H9 (cell line): Measurements from ENCODE around the gene SEMA3G. TPM values are rescaled to one million over a fixed set of nuclear protein-coding genes. Genes with fewer than 3 reads are reported as not detected.

Source experiments
- DNase-seq: peaks from one replicate; pipeline ENCODE4 v3.0.0-alpha.2; 2017
- H2AFZ ChIP-seq: one replicate; pipeline ENCODE4 v1.6.1; 2013; ENCODE audit warnings: mild to moderate bottlenecking, low read length, control low read depth, moderate library complexity
- H2AK5ac ChIP-seq: 2 replicates; pipeline ENCODE4 v1.6.1; 2013; ENCODE audit warnings: low read length, control low read depth, mixed read lengths; ENCODE audit not compliant: insufficient read length
- H2BK120ac ChIP-seq: one replicate; pipeline ENCODE4 v1.6.1; 2013; ENCODE audit warnings: low read depth, mild to moderate bottlenecking, low read length, control low read depth, inconsistent platforms; ENCODE audit not compliant: poor library complexity, severe bottlenecking
- H2BK12ac ChIP-seq: 2 replicates; pipeline ENCODE4 v1.6.1; 2013; ENCODE audit warnings: low read length, control low read depth, mixed read lengths, low read depth; ENCODE audit not compliant: insufficient read length
- H2BK15ac ChIP-seq: 2 replicates; pipeline ENCODE4 v1.6.1; 2013; ENCODE audit warnings: low read depth, low read length, control low read depth
- H2BK20ac ChIP-seq: one replicate; pipeline ENCODE4 v1.6.1; 2013; ENCODE audit warnings: low read depth, mild to moderate bottlenecking, low read length, control low read depth, inconsistent platforms; ENCODE audit not compliant: poor library complexity, severe bottlenecking
- H2BK5ac ChIP-seq: 2 replicates; pipeline ENCODE4 v1.6.1; 2013; ENCODE audit warnings: low read length, control low read depth, mixed read lengths; ENCODE audit not compliant: insufficient read length
- H3K14ac ChIP-seq: 2 replicates; pipeline ENCODE4 v1.6.1; 2013; ENCODE audit warnings: low read length, control low read depth; ENCODE audit not compliant: insufficient read depth
- H3K18ac ChIP-seq: 2 replicates; pipeline ENCODE4 v1.6.1; 2013; ENCODE audit warnings: low read depth, mild to moderate bottlenecking, mixed read lengths, low read length, control low read depth; ENCODE audit not compliant: insufficient read length
- H3K23ac ChIP-seq: 2 replicates; pipeline ENCODE4 v1.6.1; 2013; ENCODE audit warnings: low read length, control low read depth, mixed read lengths, low read depth; ENCODE audit not compliant: insufficient read length
- H3K23me2 ChIP-seq: 2 replicates; pipeline ENCODE4 v1.6.1; 2013; ENCODE audit warnings: low read depth, mild to moderate bottlenecking, mixed read lengths, low read length, control low read depth; ENCODE audit not compliant: insufficient read length, poor library complexity, severe bottlenecking
- H3K27ac ChIP-seq: 2 replicates; pipeline ENCODE4 v1.5.1; 2013; ENCODE audit warnings: low read length, control low read depth, mixed read lengths, low read depth; ENCODE audit not compliant: insufficient read length
- H3K27me3 ChIP-seq: 2 replicates; pipeline ENCODE4 v1.6.1; 2013; ENCODE audit warnings: low read length, control low read depth, inconsistent platforms; ENCODE audit not compliant: insufficient read depth
- H3K4ac ChIP-seq: 2 replicates; pipeline ENCODE4 v1.6.1; 2013; ENCODE audit warnings: low read depth, mild to moderate bottlenecking, control low read depth, inconsistent platforms, low read length, moderate library complexity
- H3K4me1 ChIP-seq: 2 replicates; pipeline ENCODE4 v1.6.1; 2013; ENCODE audit warnings: low read length, control low read depth, inconsistent platforms; ENCODE audit not compliant: insufficient read depth
- H3K4me2 ChIP-seq: 2 replicates; pipeline ENCODE4 v1.6.1; 2013; ENCODE audit warnings: low read length, control low read depth, mixed read lengths; ENCODE audit not compliant: insufficient read length, insufficient read depth
- H3K56ac ChIP-seq: 2 replicates; pipeline ENCODE4 v1.6.1; 2013; ENCODE audit warnings: low read depth, mild to moderate bottlenecking, mixed read lengths, low read length, control low read depth; ENCODE audit not compliant: insufficient read length
- H3K79me1 ChIP-seq: 2 replicates; pipeline ENCODE4 v1.6.1; 2013; ENCODE audit warnings: low read depth, mild to moderate bottlenecking, moderate library complexity, low read length, control low read depth, inconsistent platforms; ENCODE audit not compliant: insufficient read depth, poor library complexity, severe bottlenecking
- H3K79me2 ChIP-seq: 2 replicates; pipeline ENCODE4 v1.6.1; 2013; ENCODE audit warnings: low read length, control low read depth, inconsistent platforms; ENCODE audit not compliant: insufficient read depth
- H3K9ac ChIP-seq: 2 replicates; pipeline ENCODE4 v1.6.1; 2013; ENCODE audit warnings: low read length, control low read depth, mixed read lengths; ENCODE audit not compliant: insufficient read length; ENCODE audit errors: extremely low read depth
- H3K9me3 ChIP-seq: one replicate; pipeline ENCODE4 v1.6.1; 2013; ENCODE audit warnings: low read depth, low read length, inconsistent platforms; ENCODE audit not compliant: control insufficient read depth
- H3T11ph ChIP-seq: one replicate; pipeline ENCODE4 v1.6.1; 2013; ENCODE audit warnings: mild to moderate bottlenecking, low read length, control low read depth, inconsistent platforms
- H4K20me1 ChIP-seq: one replicate; pipeline ENCODE4 v1.6.1; 2013; ENCODE audit not compliant: control insufficient read depth, insufficient read length, insufficient read depth
- H4K5ac ChIP-seq: 2 replicates; pipeline ENCODE4 v1.6.1; 2013; ENCODE audit warnings: low read depth, mild to moderate bottlenecking, mixed read lengths, low read length, control low read depth; ENCODE audit not compliant: insufficient read length
- H4K8ac ChIP-seq: replicated peaks from 2 replicates; pipeline ENCODE4 v1.6.1; 2013; ENCODE audit warnings: low read length, control low read depth, mixed read lengths, low read depth; ENCODE audit not compliant: insufficient read length
- H4K91ac ChIP-seq: 2 replicates; pipeline ENCODE4 v1.6.1; 2013; ENCODE audit warnings: low read depth, mild to moderate bottlenecking, moderate library complexity, mixed read lengths, low read length, control low read depth; ENCODE audit not compliant: insufficient read length
- H3K27ac Mint-ChIP-seq, 3 experiments: 2 replicates in 2 of 3; 3 replicates in 1 of 3; pipeline ENCODE4 v1.8.0; 2020 to 2021; ENCODE audit warnings: mixed read lengths in 3 of 3, mild to moderate bottlenecking in 1 of 3, moderate library complexity in 1 of 3
- H3K27me3 Mint-ChIP-seq: 2 replicates; pipeline ENCODE4 v1.8.0; 2021; ENCODE audit warnings: low read depth, mild to moderate bottlenecking, moderate library complexity, mixed read lengths
- H3K36me3 Mint-ChIP-seq, 3 experiments: 2 replicates in 2 of 3; 3 replicates in 1 of 3; pipeline ENCODE4 v1.8.0; 2020 to 2021; ENCODE audit warnings: low read depth in 3 of 3, mixed read lengths in 3 of 3; ENCODE audit not compliant: insufficient read depth in 1 of 3
- H3K4me1 Mint-ChIP-seq, 2 experiments: 2 replicates each; pipeline ENCODE4 v1.8.0; 2020; ENCODE audit warnings: mixed read lengths in 2 of 2
- H3K4me3 Mint-ChIP-seq, 2 experiments: 2 replicates in 1 of 2; 3 replicates in 1 of 2; pipeline ENCODE4 v1.8.0; 2020 to 2021; ENCODE audit warnings: mild to moderate bottlenecking in 2 of 2, mixed read lengths in 2 of 2, moderate library complexity in 1 of 2
- H3K9me3 Mint-ChIP-seq, 2 experiments: 2 replicates in 1 of 2; 3 replicates in 1 of 2; pipeline ENCODE4 v1.8.0; 2020; ENCODE audit warnings: mild to moderate bottlenecking in 2 of 2, mixed read lengths in 2 of 2, moderate library complexity in 1 of 2
- CTCF ChIP-seq: fragments of 200-600 bp; sonication (generic); conservative IDR thresholded peaks from 3 replicates; pipeline ENCODE4 v1.8.0; 2021; ENCODE audit warnings: antibody characterized with exemption, mild to moderate bottlenecking
- WGBS: extraction: QIAGEN DNeasy Blood & Tissue Kit; methylation state at CpG from one replicate; pipeline ENCODE4 v1.1.7; 2013; ENCODE audit warnings: missing lambda C conversion rate, low lambda C conversion rate, mixed read lengths; ENCODE audit not compliant: insufficient read length; ENCODE audit errors: extremely low coverage; 5-methylcytosine and 5-hydroxymethylcytosine counted together
- total RNA-seq: library from RNA; stranded (reverse); gene quantifications from 2 replicates; pipeline ENCODE4 v1.2.1, GENCODE V29; 2021

Gene SEMA3G
- total RNA-seq, 1 experiment from 2014 or later: 2.4 TPM

DNA sequence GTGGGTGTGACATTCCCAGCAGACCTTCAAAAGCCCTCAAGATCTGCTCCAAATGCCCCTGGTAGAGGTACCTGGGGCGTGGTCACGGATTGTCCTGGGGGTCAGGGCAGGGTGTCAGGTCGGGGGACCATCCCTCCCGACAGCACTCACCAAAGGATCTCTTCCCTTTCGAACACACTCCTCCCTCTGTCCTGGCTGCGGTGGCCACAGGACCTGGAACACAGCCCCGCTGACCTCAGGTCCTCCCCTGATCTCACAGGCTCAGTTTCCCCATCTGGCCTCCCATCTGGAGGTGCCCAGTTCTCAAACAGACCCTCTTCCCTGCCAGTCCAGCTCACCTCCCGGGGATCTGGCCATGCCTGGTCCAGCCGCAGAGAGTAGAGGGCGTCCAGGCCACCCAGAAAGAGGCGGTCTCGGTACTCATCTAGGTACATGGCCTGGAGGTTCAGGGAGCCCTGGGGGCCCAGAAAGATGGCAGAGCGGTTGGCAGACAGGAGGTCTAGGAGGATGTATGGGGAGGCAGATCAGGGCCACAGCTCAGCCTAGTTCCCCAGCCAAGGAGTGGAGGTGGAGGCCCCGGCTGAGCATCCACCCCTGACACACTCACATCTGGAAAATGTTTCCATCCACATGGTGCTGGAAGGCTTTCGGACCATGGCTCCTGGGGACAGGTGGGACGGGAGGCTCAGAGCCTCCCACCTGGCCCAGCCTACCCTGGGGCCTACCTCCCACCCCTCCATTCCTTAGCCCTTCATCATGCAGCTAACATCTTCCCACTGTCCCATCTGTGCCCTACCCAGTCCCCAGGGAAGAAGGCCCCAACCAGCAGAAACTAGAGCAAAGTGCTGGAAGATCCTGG is 2.3 kb downstream of the SEMA3G start:
- H3K4me2 ChIP-seq: no peak overlapping the region
- H3K18ac ChIP-seq: no peak overlapping the region
- Mint-ChIP-seq H3K27ac (peak overlapping the region in 1 of 3 experiments; percentile 49; a peak in 2 of 7 replicates), H3K36me3 (no peaks in the 10 kb centered on the region; a peak in 1 of 7 replicates), H3K27me3 (peaks cover 6% of the 10 kb centered on the region), H3K9me3 (no peaks in the 10 kb centered on the region), H3K4me1 (peaks cover 9 to 16% of the 10 kb centered on the region in 2 experiments; a peak in 3 of 4 replicates), H3K4me3 (no peak overlapping the region)
- no peaks in the 10 kb centered on the region for H3K27me3 ChIP-seq
- H2AK5ac ChIP-seq: no peak overlapping the region
- no peak overlapping the region for H3K9ac ChIP-seq
- no peak overlapping the region for H2AFZ ChIP-seq
- DNase-seq: peak; percentile 25
- no peak overlapping the region for H3T11ph ChIP-seq
- WGBS: no CpG with 5 or more reads among the region's 16 CpGs
- H3K79me2 ChIP-seq: no peaks in the 10 kb centered on the region
- no peaks in the 10 kb centered on the region for H4K20me1 ChIP-seq
- H4K5ac ChIP-seq: no peak overlapping the region
- no peaks in the 10 kb centered on the region for H3K79me1 ChIP-seq
- H3K27ac ChIP-seq: no peak overlapping the region
- no peak overlapping the region for H2BK20ac ChIP-seq
- no peak overlapping the region for H3K4ac ChIP-seq
- H2BK15ac ChIP-seq: no peak overlapping the region
- H2BK120ac ChIP-seq: no peak overlapping the region
- no peak overlapping the region for H2BK12ac ChIP-seq
- no peak overlapping the region for H3K56ac ChIP-seq
- H3K9me3 ChIP-seq: no peaks in the 10 kb centered on the region
- no peaks in the 10 kb centered on the region for H3K23me2 ChIP-seq
- no peak overlapping the region for H2BK5ac ChIP-seq
- H4K8ac ChIP-seq: no peak overlapping the region
- H3K23ac ChIP-seq: no peak overlapping the region
- TF ChIP-seq CTCF: no peak
- H3K4me1 ChIP-seq: no peaks in the 10 kb centered on the region
- no peak overlapping the region for H4K91ac ChIP-seq
- no peak overlapping the region for H3K14ac ChIP-seq
